ENCODE results near the gene CDC123.
"Not testable (repeated sequence)": the region's sequence is repeated elsewhere in the genome, so short reads cannot be mapped to it uniquely, and the experiment has no call there.

CDC123 gene

GRCh38 chr10:12193193-12193592, 2.8 kb upstream of the CDC123 start:
- no peak for DNase-seq

GRCh38 chr10:12194752-12195271, 1.2 kb upstream of the CDC123 start:
- DNase-seq, result peak; percentile 10 to 22

- no peak for DNase-seq
These were observed 746 bp upstream of the CDC123 start for GRCh38 chr10:12195281-12195602.

- DNase-seq, result no peak
These were observed 683 bp downstream of the CDC123 start for GRCh38 chr10:12196531-12197211.

- no peak for DNase-seq
These were observed 2.2 kb downstream of the CDC123 start for GRCh38 chr10:12198156-12198555.

GRCh38 chr10:12200850-12201249, 4.9 kb downstream of the CDC123 start:
- DNase-seq, result no peak

- no peak for DNase-seq
These were observed 5.6 kb downstream of the CDC123 start for GRCh38 chr10:12201543-12201942.

GRCh38 chr10:12202226-12202625, 6.2 kb downstream of the CDC123 start:
- DNase-seq, result no peak

GRCh38 chr10:12205082-12205481, 9.1 kb downstream of the CDC123 start:
- no peak for DNase-seq

GRCh38 chr10:12207114-12207513, 11.1 kb downstream of the CDC123 start:
- DNase-seq, result no peak

GRCh38 chr10:12208460-12208859, 12.5 kb downstream of the CDC123 start:
- DNase-seq, result no peak

GRCh38 chr10:12212454-12212853, 16.5 kb downstream of the CDC123 start:
- DNase-seq, result no peak

- no peak for DNase-seq
These were observed 17.6 kb downstream of the CDC123 start for GRCh38 chr10:12213621-12214020.

- no peak for DNase-seq
These were observed 18.1 kb downstream of the CDC123 start for GRCh38 chr10:12214093-12214492.

- DNase-seq, result no peak
These were observed 18.8 kb downstream of the CDC123 start for GRCh38 chr10:12214763-12215218.

- DNase-seq, result no peak
These were observed 23.0 kb downstream of the CDC123 start for GRCh38 chr10:12218991-12219390.

- no peak for DNase-seq
These were observed 25.6 kb downstream of the CDC123 start for GRCh38 chr10:12221323-12222298.

- DNase-seq, result no peak
These were observed 29.5 kb downstream of the CDC123 start for GRCh38 chr10:12225444-12225843.

- DNase-seq, result not testable (repeated sequence)
These were observed 30.4 kb downstream of the CDC123 start for GRCh38 chr10:12226438-12226837.

- DNase-seq, result no peak
These were observed 32.9 kb downstream of the CDC123 start for GRCh38 chr10:12228851-12229250.

- not testable (repeated sequence) for DNase-seq
These were observed 38.7 kb downstream of the CDC123 start for GRCh38 chr10:12234687-12235086.

- no peak for DNase-seq
These were observed 39.2 kb downstream of the CDC123 start for GRCh38 chr10:12235116-12235694.

GRCh38 chr10:12235796-12236195, 39.8 kb downstream of the CDC123 start:
- DNase-seq, result no peak
